ENCODE results near the gene UGT1A3. TPM values are rescaled to one million over a fixed set of nuclear protein-coding genes. Genes with fewer than 3 reads are reported as not detected.
A peak's percentile ranks its signal among the peaks of the same experiment; 100 is the strongest.

Gene UGT1A3
- total RNA-seq, 1 donor from 2014 or later, result not detected

- Mint-ChIP-seq H3K4me1 (no peaks in the 10 kb centered on the region), H3K36me3 (ENCODE audit: low read depth) (no peaks in the 10 kb centered on the region), H3K27me3 (ENCODE audit: low read depth) (peaks cover 3% of the 10 kb centered on the region), H3K27ac (ENCODE audit: unreplicated experiment) (no peak overlapping the region), H3K9me3 (peaks cover 9% of the 10 kb centered on the region), H3K4me3 (no peak overlapping the region)
- TF ChIP-seq, protein P1, sequence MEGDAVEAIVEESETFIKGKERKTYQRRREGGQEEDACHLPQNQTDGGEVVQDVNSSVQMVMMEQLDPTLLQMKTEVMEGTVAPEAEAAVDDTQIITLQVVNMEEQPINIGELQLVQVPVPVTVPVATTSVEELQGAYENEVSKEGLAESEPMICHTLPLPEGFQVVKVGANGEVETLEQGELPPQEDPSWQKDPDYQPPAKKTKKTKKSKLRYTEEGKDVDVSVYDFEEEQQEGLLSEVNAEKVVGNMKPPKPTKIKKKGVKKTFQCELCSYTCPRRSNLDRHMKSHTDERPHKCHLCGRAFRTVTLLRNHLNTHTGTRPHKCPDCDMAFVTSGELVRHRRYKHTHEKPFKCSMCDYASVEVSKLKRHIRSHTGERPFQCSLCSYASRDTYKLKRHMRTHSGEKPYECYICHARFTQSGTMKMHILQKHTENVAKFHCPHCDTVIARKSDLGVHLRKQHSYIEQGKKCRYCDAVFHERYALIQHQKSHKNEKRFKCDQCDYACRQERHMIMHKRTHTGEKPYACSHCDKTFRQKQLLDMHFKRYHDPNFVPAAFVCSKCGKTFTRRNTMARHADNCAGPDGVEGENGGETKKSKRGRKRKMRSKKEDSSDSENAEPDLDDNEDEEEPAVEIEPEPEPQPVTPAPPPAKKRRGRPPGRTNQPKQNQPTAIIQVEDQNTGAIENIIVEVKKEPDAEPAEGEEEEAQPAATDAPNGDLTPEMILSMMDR (conservative IDR thresholded peaks at IDR 0.05), result no peak
- no peak for DNase-seq (ENCODE audit: low read depth, low spot score)
Measured at GRCh38 chr2:233779722-233780121, 50.9 kb downstream of the UGT1A3 start.

- no peaks in the 10 kb centered on the region for H3K36me3 Mint-ChIP-seq (ENCODE audit: low read depth)
- TF ChIP-seq, protein P1 (conservative IDR thresholded peaks at IDR 0.05), result no peak
- no peak for DNase-seq (ENCODE audit: low read depth, low spot score)
- no peak overlapping the region for H3K4me3 Mint-ChIP-seq
- peaks cover 3% of the 10 kb centered on the region for H3K27me3 Mint-ChIP-seq (ENCODE audit: low read depth)
- peaks cover 6% of the 10 kb centered on the region for H3K9me3 Mint-ChIP-seq
- no peak overlapping the region for H3K27ac Mint-ChIP-seq (ENCODE audit: unreplicated experiment)
- H3K4me1 Mint-ChIP-seq, result no peaks in the 10 kb centered on the region
Measured at GRCh38 chr2:233780771-233781170, 51.9 kb downstream of the UGT1A3 start.

DNA sequence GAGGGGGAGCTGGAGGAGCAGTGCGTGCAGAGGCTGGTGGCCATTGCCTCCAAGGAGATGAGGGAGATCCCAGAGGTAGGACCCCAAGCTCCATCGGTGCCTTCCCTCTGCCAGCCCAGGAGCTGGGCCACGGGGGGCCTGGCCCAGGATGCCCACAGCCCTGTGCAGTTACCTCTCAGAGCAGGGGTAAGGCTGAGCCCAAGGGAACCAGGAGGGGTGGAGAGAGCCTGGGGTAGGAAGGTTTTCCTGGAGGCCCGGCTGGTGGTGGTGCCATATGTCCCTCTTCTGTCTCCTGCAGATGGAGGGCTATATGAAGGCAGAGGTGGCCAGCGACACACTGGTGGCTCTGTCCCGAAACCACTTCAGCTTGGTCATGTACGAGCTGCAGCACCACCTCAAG, 60.7 kb downstream of the UGT1A3 start:
- no peak for DNase-seq (ENCODE audit: low read depth, low spot score)
- H3K9me3 Mint-ChIP-seq, result no peaks in the 10 kb centered on the region
- no peak overlapping the region for H3K4me3 Mint-ChIP-seq
- H3K27ac Mint-ChIP-seq (ENCODE audit: unreplicated experiment), result no peak overlapping the region
- H3K4me1 Mint-ChIP-seq, result no peaks in the 10 kb centered on the region
- H3K36me3 Mint-ChIP-seq (ENCODE audit: low read depth), result no peaks in the 10 kb centered on the region
- TF ChIP-seq, protein P1 (conservative IDR thresholded peaks at IDR 0.05), result no peak
- H3K27me3 Mint-ChIP-seq (ENCODE audit: low read depth), result no peaks in the 10 kb centered on the region

DNA sequence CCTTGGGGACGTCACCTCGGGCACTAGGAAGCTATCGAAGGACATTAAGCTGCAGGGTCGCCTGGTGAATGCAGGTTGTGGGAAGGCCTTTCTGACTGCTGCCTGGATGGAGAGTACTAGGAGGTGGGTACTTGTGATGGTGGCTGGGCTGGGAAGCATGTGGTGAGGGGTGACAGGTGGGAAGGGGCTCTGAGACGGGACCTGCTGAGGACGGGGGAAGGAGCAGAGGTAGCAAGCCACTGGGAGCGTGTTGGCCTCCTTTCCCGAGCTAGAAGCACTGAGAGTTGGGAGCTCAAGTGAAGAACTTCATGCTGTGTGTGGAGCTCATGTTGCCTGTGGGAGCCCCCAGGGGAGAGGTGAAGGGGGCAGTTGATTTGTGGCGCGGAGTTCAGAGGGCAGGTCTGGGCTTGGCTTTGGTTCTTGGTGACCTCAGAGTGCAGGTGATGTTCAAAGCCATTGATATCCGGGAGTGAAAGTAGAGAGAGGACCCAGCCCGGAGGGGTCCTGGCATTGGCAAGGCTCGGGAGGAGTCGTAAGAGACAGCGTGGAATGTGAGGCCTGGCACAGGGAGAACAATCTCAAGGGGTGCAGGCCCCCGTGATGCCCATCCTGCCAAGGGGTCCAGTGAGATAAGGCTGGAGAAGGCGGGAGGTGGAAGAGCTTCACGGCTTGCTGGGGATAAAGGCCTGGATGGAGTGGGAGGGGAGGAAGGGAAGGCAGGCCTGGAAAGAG, 62.5 kb downstream of the UGT1A3 start:
- no peaks in the 10 kb centered on the region for H3K27me3 Mint-ChIP-seq (ENCODE audit: low read depth)
- H3K4me3 Mint-ChIP-seq, result no peak overlapping the region
- H3K27ac Mint-ChIP-seq (ENCODE audit: unreplicated experiment), result no peak overlapping the region
- H3K9me3 Mint-ChIP-seq, result no peaks in the 10 kb centered on the region
- H3K4me1 Mint-ChIP-seq, result no peaks in the 10 kb centered on the region
- H3K36me3 Mint-ChIP-seq (ENCODE audit: low read depth), result no peaks in the 10 kb centered on the region
- DNase-seq (ENCODE audit: low read depth, low spot score), result no peak
- TF ChIP-seq, protein P1 (conservative IDR thresholded peaks at IDR 0.05), result no peak

DNA sequence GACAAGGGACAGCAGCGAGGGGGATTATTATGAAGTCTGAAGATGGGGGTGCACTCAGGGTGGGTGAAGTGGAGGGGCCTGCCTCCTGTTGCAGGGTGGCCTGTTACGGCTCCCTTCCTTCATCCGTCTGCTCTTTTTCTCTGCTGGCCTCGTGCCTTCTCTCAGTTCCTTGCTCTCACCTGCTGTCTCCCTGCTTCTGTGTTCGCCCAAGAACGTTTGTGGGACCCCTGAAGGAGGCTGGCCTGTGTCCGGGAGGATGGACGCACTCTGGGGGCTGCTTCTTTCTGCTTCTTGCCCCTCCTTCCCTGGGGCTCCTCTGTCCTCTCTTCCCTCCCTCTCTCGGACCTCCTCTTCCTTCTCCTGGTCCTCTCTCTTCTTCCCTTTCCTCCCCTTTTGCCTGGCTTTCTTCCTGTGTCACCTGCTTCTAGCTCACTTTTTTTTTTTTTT, 63.1 kb downstream of the UGT1A3 start:
- H3K27me3 Mint-ChIP-seq (ENCODE audit: low read depth), result no peaks in the 10 kb centered on the region
- DNase-seq (ENCODE audit: low read depth, low spot score), result no peak
- H3K4me3 Mint-ChIP-seq, result no peak overlapping the region
- no peaks in the 10 kb centered on the region for H3K36me3 Mint-ChIP-seq (ENCODE audit: low read depth)
- H3K9me3 Mint-ChIP-seq, result no peaks in the 10 kb centered on the region
- TF ChIP-seq, protein P1 (conservative IDR thresholded peaks at IDR 0.05), result no peak
- peak overlapping the region; percentile 50 for H3K27ac Mint-ChIP-seq (ENCODE audit: unreplicated experiment)
- H3K4me1 Mint-ChIP-seq, result no peaks in the 10 kb centered on the region
